Endothelial cell (in vitro differentiated cells): ENCODE results near the gene CCDC17. TPM values are rescaled to one million over a fixed set of nuclear protein-coding genes. Genes with fewer than 3 reads are reported as not detected.
A peak's percentile ranks its signal among the peaks of the same experiment; 100 is the strongest.

Experiments
- DNase-seq: peaks from one replicate; pipeline ENCODE4 v3.0.0; 2021; ENCODE audit warnings: low spot score
- H3K27ac Mint-ChIP-seq: one replicate; pipeline ENCODE4 v1.8.0; 2021; ENCODE audit warnings: mixed read lengths, inconsistent platforms; ENCODE audit not compliant: unreplicated experiment
- H3K27me3 Mint-ChIP-seq: one replicate; pipeline ENCODE4 v1.8.0; 2021; ENCODE audit warnings: mild to moderate bottlenecking, moderate library complexity, mixed read lengths, inconsistent platforms; ENCODE audit not compliant: unreplicated experiment
- H3K36me3 Mint-ChIP-seq: one replicate; pipeline ENCODE4 v1.8.0; 2021; ENCODE audit warnings: mild to moderate bottlenecking, low read depth, mixed read lengths, inconsistent platforms; ENCODE audit not compliant: unreplicated experiment
- H3K4me1 Mint-ChIP-seq: one replicate; pipeline ENCODE4 v1.8.0; 2021; ENCODE audit warnings: mild to moderate bottlenecking, mixed read lengths, inconsistent platforms; ENCODE audit not compliant: unreplicated experiment
- H3K4me3 Mint-ChIP-seq: one replicate; pipeline ENCODE4 v1.8.0; 2021; ENCODE audit warnings: mild to moderate bottlenecking, mixed read lengths, inconsistent platforms; ENCODE audit not compliant: unreplicated experiment
- H3K9me3 Mint-ChIP-seq: one replicate; pipeline ENCODE4 v1.8.0; 2021; ENCODE audit warnings: mixed read lengths, inconsistent platforms; ENCODE audit not compliant: unreplicated experiment
- CTCF ChIP-seq: fragments of 200-600 bp; sonication (generic); IDR thresholded peaks from one replicate; pipeline ENCODE4 v1.5.0; 2021; ENCODE audit warnings: antibody characterized with exemption; ENCODE audit not compliant: unreplicated experiment
- total RNA-seq: library from RNA; stranded (reverse); fragmentation: NEBNext Ultra II Directional; extraction: Animal tissue kit (Norgen Biotek cat#: 25700); gene quantifications from one replicate; pipeline ENCODE4 v1.2.1, GENCODE V29; 2021; ENCODE audit not compliant: unreplicated experiment

The CCDC17 gene
- total RNA-seq, 1 donor from 2014 or later: 3.9 TPM

GRCh38 chr1:45643978-45644377, 20.1 kb upstream of the CCDC17 start:
- Mint-ChIP-seq H3K4me1 (peaks cover 17% of the 10 kb centered on the region), H3K36me3 (peaks cover 14% of the 10 kb centered on the region), H3K9me3 (no peaks in the 10 kb centered on the region), H3K27me3 (no peaks in the 10 kb centered on the region), H3K27ac (no peak overlapping the region), H3K4me3 (no peak overlapping the region)
- no peak for DNase-seq
- no peak for TF ChIP-seq CTCF

- H3K27me3 Mint-ChIP-seq: no peaks in the 10 kb centered on the region
- no peak overlapping the region for H3K4me3 Mint-ChIP-seq
- no peak for DNase-seq
Observed at GRCh38 chr1:45643321-45643720, 19.5 kb upstream of the CCDC17 start.

GRCh38 chr1:45640293-45640692, 16.4 kb upstream of the CCDC17 start:
- TF ChIP-seq CTCF: no peak
- H3K9me3 Mint-ChIP-seq: no peaks in the 10 kb centered on the region
- no peak for DNase-seq
- peaks cover 2% of the 10 kb centered on the region for H3K4me1 Mint-ChIP-seq
- peak overlapping the region; percentile 61 for H3K27ac Mint-ChIP-seq
- peaks cover 14% of the 10 kb centered on the region for H3K36me3 Mint-ChIP-seq
- H3K27me3 Mint-ChIP-seq: no peaks in the 10 kb centered on the region
- H3K4me3 Mint-ChIP-seq: peak overlapping the region; percentile 54

More at GRCh38 chr1:45643321-45643720, 19.5 kb upstream of the CCDC17 start:
- peaks cover 14% of the 10 kb centered on the region for H3K36me3 Mint-ChIP-seq
- H3K9me3 Mint-ChIP-seq: no peaks in the 10 kb centered on the region
- TF ChIP-seq CTCF: no peak
- H3K4me1 Mint-ChIP-seq: peaks cover 16% of the 10 kb centered on the region
- no peak overlapping the region for H3K27ac Mint-ChIP-seq

GRCh38 chr1:45635211-45635610, 11.4 kb upstream of the CCDC17 start:
- H3K36me3 Mint-ChIP-seq: peaks cover 22% of the 10 kb centered on the region
- no peak for TF ChIP-seq CTCF
- H3K9me3 Mint-ChIP-seq: no peaks in the 10 kb centered on the region
- H3K4me3 Mint-ChIP-seq: no peak overlapping the region
- H3K27ac Mint-ChIP-seq: no peak overlapping the region
- no peaks in the 10 kb centered on the region for H3K27me3 Mint-ChIP-seq
- peaks cover 12% of the 10 kb centered on the region for H3K4me1 Mint-ChIP-seq
- DNase-seq: no peak

GRCh38 chr1:45630429-45630828, 6.6 kb upstream of the CCDC17 start:
- no peak overlapping the region for H3K4me3 Mint-ChIP-seq
- DNase-seq: no peak
- H3K27me3 Mint-ChIP-seq: no peaks in the 10 kb centered on the region
- H3K27ac Mint-ChIP-seq: peak overlapping the region; percentile 87
- no peak for TF ChIP-seq CTCF
- peaks cover 33% of the 10 kb centered on the region for H3K4me1 Mint-ChIP-seq
- no peaks in the 10 kb centered on the region for H3K9me3 Mint-ChIP-seq
- peaks cover 30% of the 10 kb centered on the region for H3K36me3 Mint-ChIP-seq
